Glomerular visceral epithelial cell (primary cell): ENCODE results near the gene LRRK1.

Source experiments
- DNase-seq: peaks from one replicate; pipeline ENCODE4 v3.0.0-alpha.2; 2016; ENCODE audit errors: extremely low spot score

Gene LRRK1

DNA sequence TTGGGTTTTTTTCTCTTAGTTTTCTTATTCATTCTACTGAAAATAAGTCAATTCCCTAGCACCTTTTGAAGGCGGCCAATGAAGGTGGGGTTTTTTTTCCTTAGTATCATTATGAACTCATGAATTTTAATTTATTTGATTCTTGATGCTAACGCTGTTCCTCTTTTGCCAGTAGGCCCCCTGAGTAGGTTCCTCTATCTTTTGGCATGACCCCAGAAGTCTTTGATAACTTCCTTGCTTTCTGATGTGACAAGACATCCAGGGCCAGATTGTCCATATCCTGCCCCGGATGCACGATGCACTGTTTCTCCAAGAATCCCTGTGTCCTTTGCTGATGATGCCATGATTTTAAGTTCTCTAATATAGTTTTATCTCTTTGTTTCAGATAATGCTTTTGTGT, 20.6 kb downstream of the LRRK1 start:
- DNase-seq = no peak

DNA sequence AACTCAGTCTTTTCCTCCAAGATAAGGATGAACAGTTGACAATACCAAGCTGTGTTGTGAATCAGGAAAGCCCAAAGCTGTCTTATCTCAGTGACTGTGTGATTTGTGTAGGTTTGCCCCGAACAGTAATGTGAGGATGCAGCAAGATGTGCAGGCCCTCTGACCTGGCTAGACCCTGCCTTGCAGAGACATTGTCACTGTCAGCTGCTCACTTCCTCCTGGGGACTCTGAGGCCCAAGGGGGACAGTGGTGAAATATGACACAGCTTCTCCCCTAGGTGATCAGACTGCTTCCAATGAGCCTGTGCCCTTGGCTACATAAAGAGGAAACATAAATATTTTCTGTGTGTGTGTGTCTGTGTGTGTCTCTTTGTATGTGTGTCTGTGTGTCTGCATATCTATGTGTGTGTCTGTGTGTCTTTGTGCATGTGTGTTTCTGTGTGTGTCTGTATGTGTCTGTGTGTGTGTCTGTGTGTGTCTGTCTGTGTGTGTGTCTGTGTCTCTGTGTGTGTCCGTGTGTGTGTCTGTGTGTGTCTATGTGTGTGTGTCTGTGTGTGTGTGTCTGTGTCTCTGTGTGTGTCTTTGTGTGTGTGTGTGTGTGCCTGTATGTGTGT, 21.7 kb downstream of the LRRK1 start:
- DNase-seq = no peak

DNA sequence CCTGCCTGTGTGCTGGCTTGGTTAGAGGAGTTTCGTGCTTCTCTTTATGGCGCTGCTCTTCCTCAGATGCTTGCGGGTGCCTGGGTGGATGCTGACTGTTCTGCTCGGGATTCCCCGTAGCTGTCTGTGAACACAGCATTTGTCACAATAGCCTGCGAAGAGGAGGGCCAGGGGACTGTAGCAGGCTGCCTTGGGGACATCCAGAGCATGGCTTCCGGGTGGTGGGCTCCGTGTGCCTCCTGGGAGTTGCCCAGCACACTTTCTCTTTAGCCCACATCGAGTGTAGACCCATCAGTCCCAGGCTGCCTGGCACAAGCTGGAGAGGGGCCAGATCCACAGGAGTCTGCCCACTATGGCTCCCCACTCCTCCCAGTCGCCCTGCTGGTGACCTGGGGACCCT, 22.4 kb downstream of the LRRK1 start:
- no peak for DNase-seq

DNA sequence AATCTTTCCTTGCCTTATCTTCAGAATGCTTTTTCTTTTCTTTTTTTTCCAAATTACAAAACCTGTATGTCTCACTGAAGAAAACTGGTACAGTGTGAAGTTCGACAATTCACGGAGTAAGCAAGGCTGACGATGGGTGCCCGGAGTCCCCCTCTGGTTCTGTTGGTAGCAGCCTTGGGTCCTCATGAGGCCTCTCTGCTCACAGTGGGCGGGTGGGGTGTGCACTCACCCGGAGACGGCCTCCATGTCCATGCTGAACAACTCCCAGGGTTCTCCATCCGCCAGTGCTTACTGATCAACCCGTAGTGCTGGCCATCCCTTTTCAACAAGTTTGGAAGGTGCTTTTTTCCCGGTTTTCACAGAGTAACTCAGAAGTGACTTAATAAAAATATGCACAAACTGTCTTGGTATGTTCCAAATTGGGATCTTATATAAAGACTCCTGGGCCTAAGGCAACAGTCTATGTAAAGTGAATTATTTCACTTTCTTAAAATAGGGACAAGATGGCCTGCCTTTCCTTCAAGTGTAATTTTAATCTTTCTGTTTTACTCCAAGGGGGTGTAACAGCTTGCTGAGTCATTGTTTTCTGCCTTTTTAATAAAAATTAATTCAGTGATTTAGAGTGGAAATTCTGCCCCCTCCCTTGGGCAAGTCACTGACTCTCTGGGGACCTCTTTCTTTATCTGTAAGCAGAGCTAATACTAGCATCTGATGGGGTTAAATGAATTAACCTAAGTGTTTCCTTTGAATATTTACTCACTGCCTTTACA, 23.7 kb downstream of the LRRK1 start:
- no peak for DNase-seq

DNA sequence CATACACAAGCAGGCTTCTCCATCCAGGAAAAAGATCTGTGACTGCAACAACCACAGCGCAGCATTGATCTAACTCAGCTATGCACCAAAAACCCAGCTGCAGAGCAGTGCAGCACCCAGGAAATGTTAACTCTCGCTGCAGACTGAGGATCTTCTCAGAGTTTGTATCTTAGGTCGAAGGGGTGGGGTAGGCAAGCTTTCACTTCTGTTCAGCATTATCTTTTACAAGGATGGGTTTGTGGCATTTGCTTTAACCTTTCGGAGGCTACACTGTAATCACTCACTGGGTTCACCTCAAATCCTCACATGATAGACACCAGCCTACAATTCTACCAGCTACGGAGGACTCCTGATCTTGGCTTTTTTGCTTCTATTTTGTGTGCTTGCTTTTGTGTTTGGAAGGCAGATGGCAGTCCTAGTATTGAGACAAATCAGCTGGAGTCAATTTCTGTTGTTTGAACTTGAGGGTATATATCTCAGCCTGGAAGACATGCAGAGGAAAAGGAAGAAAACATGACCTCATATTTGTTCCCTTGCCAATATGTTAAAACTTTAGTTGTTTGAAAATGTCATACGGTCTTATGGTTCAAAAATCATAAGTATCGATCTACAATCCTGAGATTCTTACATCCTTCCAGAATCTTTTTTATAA, 25.2 kb downstream of the LRRK1 start:
- no peak for DNase-seq

DNA sequence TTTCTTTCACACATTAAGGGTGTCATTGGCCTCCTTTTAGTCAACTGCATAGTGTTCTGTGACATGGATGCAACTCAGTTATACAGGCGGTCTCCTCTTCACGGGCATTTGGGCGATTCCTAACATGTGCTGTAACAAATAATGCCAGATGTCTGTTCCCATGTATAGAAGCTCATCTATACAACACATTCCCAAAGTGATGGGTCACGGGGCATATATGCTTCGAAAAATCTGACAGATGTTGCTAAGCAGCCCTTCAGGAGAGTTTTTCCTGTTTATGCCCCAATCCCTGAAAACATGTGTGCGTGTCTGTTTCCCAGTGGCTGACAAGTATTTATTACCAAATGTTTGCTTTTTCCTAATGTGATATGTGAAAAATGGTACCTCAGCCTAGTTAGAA, 25.8 kb downstream of the LRRK1 start:
- DNase-seq = no peak

DNA sequence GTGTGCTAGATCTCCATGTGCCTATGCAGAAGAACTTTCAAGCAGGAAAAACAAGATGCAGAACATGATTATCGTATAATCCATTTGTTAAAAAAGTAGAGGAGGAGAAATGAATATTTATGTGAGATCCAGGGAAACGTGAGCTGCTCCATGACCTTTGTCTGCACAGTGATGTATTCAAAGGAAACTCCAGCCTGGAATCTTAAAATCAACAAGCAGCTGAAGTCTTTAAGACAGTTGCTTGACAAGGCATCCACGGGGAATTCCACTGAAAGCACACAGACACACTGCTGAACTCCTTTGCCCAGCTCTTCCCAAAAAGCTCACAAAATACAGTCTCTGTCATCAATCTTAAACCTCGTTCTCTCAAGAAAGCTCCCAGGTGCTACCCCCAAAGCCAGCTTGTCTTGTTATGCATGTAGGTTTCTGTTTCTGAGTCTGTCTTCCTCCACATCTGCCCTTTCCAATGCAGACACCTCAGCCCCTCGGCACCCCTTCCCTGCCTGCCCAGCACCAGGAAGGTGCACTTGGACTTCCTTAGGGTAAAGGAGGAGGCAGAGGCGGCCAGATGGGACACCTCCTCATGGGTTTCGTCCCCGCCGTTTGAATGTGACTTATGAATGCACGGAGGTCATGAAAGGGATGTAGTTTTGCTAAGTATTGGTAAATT, 28.7 kb downstream of the LRRK1 start:
- DNase-seq = no peak

DNA sequence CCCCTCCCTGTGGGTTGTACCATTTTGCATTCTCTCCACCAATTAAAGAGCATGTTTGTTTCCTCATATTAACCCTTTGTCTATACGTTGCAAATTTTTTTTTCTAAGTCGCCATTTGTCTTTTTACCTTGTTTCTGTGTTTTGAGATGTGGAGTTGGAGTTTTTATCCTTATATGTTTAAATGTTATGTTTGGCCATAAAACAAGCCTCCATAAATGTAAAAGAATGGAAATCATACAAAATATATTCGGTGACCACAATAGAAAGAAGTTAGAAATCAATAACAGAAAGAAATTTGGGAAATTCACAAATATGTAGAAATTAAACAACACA, 29.2 kb downstream of the LRRK1 start:
- DNase-seq = no peak

DNA sequence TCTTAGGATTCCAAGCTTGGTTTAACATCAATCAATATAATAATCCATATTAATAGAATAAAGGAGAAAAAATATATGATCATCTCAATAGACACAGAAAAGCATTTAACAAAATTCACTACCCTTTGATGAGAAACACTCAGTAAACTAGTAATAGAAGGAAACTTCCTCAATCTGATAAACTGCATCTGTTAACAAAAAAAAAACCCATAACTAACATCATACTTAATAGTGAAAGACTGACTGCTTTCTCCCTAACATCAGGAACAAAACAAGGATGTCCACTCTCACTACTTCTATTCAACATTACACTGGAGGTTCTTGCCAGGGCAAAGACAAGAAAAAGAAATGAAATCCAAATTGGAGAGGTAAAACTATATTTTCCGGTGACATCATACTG, 30.5 kb downstream of the LRRK1 start:
- no peak for DNase-seq

DNA sequence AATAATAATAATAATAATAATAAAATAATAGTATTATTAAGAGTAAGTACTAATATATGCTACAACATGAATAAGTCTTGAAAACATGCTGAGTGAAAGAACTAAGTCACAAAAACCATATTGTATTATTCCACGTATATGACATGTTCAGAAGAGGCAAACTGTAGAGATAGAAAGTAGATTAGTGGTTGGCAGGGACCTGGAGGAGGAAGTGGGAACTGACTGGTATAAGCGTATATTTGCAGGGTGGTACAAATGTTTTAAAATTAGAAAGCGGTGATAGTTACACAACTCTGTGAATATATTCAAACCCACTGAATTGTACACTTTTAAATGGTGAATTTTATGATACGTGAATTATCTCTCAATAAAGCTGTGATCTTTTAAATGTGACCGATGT, 32.8 kb downstream of the LRRK1 start:
- DNase-seq = no peak

DNA sequence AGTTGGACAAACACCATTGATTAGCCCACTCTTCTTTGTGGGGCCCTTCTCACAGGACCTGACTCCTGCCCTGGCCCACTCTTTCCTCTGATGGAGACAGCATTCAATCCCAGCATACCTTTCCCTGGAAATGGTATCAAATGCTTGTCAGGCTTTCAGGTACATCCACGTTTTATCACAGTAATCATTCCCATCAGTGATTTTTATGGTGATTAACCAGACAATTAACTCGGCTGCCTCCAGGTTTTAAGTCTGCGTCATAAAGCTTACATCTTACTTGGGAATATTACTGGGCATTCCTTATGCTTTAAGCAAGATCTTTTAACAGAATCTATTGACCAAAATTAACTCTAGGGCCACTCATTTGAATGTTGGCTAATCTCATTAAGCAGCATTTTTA, 33.4 kb downstream of the LRRK1 start:
- DNase-seq = no peak

DNA sequence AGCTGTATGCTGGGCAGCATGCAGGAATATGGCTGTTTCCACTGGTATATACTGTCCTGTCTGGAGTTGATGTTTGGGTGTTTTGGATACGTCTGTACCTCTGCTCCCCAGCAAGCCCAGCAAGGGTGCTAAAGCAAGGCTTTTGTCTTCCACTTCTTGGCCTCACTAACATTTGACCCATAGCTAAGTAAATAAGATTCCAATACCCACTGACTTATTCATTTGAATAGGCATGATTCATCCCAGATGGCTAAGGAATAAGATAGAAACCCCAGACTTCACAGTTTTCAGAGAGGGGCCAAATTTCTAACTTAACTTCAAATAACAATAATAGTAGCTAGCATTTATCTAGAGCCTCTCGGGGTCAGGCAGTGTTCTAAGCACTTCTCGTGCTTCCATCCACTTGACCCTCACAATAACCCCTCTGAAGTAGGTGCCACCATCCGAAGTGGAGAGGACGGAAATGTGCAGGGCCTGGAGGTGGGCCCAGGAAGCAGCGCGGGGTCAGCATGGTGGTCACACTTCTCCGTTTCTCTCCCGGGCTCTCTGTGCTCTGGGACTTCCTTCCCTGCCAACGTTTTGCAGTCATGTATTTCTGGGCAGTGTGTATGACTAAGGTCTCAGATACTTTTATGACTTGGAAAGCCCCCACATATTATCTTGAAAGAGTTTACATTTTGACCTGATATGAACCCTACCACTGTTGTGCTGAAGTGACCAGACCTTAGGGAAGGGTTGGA, 39.3 kb downstream of the LRRK1 start:
- peak; percentile 76 for DNase-seq

DNA sequence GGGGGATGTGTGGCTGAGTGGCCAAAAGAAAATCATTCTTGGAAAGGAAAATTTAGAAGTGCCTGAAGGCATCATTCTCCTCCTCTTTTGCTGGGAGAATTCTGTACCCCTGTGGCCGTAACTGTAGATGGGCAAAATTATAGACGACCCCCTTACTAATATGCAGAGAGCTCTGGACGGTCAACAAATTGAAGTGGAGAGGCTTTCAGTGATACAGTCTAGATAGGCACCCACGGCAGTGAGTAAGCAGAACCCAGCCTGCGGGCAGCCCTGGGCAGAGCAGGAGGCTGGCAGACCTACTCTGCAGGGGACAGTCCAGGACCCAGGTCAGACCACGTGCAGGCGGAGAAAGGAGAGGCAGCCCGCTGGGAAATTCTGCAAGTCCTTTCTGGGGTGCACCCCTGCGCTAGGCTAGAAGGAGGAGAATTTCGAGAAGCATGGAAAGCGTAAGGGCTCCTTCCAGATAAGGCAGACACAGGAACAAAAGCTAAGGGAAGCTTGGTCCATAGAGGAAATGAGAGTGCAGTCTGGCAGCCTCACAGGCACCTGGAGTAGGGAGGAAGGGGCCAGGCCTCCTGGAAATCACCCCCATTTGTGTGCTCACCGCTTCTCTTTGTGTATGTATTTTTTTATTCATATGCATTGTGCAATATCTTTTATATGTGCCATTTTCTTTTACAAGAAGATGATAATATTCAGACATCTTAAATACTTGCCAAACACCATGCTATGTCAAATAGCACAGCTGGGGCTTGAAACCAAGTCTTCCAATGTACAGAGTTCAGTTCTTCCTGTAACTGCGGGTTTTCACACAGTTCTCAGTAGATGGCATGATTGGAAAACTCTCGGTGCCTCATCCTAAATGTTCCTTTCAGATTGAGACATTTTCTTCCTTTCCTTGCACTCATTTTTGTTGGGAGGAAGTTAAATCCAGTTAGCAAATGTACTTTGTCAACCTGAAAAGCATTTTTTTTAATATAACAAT, 40.2 kb downstream of the LRRK1 start:
- DNase-seq = peak; percentile 56

DNA sequence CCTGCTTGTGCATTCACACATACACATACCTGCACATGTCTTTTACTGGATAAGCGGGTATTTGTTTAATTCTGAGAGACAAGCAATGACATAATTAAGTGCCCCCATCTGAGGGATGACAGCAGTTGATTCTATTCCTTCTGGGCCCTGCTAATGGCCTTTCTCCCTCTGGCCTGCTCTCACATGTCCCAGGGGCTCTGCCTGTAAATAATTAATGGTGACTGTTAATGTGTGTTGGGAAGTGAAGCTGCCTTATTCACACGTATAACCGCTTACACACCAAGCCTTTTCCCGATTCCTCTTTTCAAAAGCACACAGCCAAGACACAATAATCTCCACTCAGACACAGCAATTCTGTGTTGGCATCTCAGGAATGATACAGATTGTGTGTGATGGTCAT, 47.8 kb downstream of the LRRK1 start:
- DNase-seq = peak; percentile 61

DNA sequence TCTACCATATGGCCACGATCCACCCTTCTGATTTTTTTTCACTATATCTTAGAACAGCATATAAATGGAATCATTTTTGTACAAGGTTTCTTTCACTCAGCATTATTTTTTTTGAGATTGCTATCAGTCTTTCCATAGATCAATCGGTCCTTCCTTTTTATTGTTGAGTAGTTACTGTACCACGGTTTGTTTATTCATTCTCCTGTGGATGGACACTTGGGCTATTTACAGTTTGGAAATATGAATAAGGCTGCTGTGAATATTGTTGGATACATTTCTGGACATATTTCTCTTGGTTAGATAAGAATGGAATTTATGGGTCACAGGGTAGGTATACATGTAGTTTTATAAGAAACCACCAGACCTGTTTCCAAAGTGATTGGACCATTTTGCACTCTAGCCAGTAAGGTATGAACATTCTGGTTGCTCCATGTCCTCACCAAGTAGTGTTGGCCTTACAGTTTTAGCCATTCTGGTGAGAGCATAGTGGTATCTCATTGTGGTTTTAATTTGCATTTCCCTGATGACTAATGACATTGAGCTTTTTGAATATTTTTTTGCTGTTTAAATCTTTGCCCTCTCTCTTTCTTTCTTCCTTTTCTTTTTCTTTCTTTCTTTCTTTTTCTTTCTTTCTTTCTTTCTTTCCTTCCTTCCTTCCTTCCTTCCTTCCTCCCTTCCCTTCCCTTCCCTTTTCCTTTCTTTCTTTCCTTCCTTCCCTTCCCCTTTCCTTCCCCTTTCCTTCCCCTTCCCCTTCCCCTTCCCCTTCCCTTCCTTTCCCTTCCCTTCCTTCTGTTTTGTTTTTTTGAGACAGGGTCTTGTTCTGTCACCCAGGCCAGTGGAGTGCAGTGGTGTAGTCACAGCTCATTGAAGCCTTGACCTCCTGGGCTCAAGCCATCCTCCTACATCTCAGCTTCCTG, 49.2 kb downstream of the LRRK1 start:
- peak; percentile 41 for DNase-seq

DNA sequence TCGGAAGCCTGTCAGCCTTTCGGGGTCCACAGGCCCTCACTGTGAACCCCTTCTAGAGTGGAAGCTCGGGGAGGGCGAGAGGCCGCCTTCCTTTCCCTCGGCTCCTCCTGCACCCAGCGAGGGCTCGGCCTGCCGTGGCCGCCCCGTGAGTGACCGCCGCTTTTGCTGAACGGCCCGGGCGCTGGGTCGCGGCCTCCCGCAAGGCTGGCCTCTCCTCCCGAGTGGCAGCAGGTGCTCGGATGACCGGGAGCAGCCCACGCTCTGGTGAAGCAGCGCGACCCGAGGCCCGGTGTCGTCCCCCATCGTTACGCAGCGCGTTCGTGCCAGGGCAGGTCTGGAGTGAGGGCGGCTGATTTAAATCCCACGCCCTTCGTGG, 53.8 kb downstream of the LRRK1 start:
- no peak for DNase-seq

DNA sequence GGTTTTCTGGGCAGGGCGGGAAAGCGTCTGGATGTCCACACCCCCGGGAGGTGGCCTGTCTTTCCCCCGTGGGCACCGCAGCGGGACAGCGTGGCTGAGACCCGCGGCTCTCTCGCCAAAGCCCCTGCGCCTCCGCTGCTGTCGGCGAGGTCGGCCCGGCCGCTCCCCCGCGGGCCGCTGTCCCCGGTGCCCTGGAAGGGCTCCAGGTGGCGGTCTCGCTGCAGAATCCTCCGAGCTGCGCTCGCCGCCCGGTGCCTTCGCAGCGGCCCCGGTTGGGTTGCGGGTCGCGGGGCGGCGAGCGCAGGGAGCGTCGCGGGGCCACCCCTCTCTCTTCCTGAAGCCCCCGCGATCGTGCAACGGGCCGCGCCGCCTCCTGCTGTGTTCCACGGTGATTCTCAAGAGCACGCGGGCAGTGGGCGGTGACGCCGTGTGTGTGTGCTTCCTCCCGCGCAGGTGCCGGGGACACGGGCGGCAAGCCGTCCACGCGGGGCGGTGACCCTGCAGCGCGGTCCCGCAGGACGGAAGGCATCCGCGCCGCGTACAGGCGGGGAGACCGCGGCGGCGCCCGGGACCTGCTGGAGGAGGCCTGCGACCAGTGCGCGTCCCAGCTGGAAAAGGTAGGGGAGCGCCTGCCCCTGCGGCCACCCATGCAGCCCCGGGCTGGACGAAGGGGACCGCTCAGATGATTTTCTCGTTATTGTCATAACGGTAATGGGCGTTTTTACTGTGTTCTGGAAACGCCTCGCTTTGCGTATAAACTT, 54.4 kb downstream of the LRRK1 start:
- no peak for DNase-seq

DNA sequence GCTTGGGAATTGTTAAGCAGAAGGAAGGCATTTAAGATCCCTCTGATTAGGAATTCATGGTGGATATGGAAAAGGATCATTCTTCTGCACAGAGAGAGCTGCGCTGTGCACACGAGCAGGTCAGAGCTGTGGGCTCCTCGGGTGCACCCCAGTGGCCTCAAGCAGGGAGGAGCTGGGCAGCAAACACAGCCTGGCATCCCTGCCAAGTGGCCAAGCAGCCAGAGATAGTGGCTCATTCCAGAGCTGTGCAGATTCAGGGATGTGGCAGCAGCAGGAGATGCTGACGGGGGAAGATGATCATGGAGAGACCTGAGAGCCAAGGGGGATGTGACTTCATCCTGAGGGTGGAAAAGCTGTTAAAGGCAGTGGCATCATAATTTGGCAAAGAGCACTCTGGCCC, 55.9 kb downstream of the LRRK1 start:
- DNase-seq = no peak

DNA sequence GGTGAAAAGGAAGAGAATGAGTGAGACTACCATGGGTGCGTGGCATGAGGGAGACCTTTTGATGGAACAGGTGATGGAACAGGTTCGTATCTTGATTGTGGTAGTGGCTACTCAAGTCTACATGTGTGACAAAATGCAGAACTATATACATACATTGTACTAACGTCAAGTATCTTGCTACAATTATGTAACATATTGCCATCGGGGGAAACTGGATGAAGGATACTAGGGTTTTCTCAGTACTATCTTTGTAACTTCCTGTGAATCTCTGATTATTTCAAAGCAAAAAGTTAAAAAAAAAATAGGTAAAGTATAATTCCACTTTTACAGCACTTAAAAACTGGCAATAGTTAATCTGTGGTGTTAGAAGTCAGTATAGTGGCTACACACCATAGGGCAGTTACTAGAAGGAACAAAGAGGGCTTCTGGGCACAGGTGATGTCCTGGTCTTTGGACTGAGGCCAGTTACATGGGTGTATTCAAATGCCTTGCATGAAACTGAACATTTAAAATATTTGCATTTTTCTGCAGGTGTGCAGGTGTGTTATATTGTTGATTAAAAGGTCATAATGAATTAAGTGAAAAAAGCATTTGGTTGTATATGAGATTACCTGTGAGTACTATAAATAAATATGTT, 61.4 kb downstream of the LRRK1 start:
- DNase-seq = no peak
